NCI-H748 (cell line): ENCODE data around the gene LDHAL6A.
A peak's percentile ranks its signal among the peaks of the same experiment; 100 is the strongest.

Source experiments
- DNase-seq: peaks from one replicate; lab custom pipeline; 2025; ENCODE audit not compliant: unreplicated experiment; lab: John Stamatoyannopoulos, UW

LDHAL6A gene

DNA sequence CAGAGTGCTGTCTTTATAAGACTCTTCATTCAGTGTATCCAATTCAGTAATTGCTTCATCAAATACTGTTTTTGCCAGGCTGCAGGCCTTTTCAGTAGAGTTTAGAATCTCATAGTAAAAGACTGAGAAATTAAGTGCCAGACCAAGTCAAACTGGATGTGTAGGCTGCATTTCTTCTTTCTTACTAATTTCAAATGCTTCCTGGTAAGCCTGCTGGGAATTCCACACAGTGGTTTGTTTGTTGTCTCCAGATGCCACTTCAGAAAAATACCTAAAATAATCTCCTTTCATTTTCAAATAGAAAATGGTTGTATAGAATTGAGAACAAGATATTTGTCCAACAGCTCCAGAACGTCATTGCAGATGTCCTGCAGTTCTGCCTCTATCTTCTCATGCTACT, 34.7 kb downstream of the LDHAL6A start:
- DNase-seq, result no peak

DNA sequence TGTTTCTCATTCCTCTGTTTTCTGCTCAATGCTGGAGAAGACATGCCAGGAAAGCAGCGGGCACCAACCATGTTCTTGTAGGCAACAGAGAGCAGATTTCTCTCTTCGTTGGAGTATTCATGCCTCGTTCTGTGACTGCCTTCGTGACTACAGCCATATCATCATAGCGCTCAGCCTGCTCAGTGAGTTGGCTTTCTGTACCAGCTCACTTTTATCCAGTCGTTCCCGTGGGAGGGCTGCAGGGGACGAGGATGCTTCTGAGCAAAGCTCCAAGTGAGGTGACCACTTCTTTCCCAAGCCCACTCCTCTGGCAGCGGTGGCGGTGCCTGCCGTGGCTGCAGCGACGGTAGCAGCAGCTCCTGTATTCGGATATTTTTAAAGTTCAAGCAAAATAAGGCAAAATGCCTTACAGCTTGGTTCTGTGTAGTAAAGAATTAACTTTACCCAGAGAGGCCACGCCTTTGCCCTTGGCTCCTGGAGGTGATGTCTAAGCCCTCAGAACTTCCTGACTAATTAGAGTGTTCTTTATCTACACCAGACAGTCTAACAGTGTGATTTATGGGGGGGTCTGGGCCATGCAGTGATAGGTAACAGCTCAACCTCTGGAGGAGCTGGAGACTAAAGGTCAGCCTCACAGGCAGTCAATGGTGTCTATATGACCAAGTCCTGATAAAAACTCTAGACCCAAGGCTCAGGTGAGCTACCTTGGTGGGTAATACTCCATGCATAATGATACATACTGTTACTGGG, 35.3 kb downstream of the LDHAL6A start:
- DNase-seq, result no peak

DNA sequence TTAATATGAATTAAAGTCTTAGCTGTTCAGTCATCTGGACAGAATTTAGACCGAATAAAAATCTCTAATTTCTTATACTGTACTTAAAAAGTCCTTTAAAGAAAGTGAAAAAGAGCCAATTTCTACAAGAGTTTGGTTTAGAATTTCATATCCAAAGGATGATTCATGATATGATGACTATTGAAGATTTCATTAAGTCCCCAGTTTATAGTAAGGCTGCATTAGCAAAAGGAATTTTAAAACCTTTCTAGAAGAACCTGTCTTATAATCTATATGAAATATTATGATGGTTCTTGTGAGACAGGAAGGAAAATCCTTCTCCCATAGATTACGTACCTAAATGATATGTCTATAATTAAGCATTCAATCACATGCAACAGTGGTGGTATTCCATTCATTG, 36.3 kb downstream of the LDHAL6A start:
- no peak for DNase-seq

DNA sequence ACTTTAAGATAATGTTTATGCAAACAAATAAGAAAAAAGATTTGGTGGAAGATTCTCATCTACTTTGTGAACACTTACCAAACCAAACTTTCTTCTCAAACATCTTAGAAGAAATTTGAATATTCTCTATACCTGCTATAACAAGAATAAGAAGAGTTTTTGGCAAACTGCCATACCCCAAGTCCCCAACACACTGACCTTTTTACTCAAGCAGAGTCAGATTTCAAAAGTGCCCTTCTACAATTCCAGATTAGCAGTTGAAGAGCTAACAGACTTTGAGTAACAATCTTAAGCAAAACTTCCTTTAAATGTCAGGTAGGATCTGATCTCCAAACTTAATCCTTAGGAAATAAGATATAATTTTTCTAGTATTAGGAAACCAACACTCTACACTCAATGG, 37.2 kb downstream of the LDHAL6A start:
- no peak for DNase-seq

DNA sequence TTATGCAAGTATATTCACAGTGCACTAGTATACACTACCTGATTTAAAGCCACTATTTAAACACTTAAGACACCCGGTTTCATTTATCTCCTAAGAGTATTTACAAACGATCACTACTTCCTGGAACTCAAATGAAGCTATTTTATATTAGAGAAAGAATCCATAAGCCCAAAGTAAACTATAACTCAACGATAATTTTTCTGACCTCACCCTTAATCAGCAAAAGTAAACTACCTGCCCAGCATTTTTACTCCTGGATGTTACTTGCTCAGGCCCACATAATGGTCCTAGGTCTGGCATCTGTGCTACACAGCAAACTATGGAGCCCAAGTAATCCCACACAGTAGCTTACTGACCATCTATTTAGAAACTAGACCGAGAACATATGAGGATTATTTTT, 37.7 kb downstream of the LDHAL6A start:
- DNase-seq, result no peak

DNA sequence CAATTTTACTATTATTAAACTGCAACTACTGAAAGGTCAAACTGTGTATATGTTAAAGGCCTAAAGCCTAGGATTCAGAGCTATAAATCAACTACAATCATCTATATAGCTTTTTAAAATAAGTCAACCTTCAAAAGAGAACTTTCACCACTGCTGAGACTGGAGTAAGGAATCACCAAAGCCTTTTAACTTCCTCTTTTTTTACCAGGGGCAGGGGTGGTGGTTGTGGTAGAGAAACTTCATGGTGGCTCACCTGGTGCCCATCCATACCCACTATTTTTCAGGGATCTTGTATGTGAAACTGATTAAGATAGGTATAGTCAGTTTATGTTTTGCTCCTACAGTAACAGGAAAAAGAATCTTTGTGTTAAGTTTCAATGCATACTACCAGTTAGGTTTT, 39.6 kb downstream of the LDHAL6A start:
- DNase-seq, result no peak

DNA sequence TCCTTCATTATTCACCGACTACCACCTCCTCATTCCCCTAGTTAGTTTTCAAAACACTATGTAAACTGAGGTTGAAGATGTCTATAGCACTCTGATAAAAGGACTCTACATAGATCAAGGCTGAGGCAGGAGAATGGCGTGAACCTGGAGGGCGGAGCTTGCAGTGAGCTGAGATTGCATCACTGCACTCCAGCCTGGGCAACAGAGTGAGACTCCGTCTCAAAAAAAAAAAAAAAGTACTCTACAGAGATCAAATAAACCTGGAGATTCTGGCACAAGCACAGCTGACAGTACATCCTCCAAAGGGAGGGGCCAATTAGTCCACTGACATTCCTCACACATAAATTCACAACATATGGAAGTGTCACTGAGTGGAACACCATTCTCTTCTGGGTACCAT, 40.0 kb downstream of the LDHAL6A start:
- DNase-seq, result no peak

DNA sequence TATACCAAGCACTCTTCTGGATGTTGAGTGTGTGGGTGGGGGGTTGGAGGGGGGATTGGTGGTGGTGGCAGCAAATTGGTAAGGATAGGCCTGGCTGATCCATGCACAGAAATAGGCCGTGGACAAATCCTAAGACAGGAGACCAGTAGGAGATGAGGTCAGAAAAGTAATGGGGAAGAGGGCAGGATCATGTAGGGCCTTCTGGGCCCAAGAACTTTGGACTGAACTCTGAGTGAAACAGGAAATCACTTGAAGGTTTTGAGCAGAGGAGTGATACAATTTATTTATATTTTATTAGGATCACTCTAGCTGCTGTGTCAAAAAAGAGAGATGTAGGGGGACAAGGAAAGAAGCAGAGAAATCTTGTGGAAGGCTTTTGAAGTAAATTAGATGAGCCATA, 42.4 kb downstream of the LDHAL6A start:
- DNase-seq, result no peak

DNA sequence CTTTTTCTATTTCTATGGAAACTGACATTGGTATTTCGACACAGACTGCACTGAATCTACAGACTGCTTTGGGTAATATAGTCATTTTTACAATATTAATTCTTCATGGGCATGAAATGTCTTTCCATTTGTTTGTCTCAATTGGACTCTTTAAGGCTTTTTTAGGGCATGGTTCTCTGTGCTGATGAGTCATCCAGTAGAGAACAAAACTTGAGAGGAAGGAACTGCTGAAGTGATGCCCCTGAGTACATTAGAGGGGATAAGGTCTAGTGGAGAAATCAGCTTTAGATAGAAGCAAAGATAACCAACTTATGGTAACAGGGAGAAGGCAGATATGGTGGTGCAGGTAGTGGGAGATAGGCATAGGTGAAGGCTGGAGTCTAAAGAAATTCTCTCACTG, 46.0 kb downstream of the LDHAL6A start:
- no peak for DNase-seq

DNA sequence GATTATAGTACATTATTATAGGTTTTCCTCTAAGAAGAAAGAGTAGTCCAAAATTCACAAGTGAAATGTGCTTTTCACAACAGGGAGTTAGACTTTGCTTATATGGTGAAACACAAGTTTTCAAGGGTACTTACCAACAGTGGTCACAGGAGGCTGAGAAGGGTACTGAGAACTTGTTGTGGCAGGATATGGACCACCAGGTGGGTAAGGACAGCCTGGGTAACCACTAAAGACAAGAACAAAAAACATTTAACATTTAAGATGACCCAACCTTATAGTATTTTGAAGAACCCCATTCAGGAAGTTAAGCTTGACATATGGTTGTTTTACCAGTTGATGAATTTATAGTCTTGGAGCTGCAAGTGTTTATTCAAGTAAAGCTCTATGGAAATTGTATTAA, 46.7 kb downstream of the LDHAL6A start:
- DNase-seq, result no peak

DNA sequence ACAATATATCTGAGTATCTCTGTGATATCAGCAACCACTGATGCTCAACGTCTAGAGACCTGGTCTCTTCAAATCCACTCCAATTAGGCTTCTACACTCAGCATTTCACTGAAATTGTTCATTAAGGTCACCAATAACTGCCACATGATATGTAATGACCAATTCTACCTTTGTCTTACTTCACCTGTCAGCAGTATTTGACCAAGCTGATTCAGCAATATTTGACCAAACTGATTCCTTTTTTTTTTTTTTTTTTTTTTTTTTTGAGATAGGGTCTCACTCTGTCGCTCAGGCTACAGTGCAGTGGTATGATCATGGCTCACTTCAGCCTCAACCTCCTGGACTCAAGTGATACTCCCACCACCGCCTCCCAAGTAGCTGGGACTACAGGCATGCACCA, 65.5 kb downstream of the LDHAL6A start:
- no peak for DNase-seq

DNA sequence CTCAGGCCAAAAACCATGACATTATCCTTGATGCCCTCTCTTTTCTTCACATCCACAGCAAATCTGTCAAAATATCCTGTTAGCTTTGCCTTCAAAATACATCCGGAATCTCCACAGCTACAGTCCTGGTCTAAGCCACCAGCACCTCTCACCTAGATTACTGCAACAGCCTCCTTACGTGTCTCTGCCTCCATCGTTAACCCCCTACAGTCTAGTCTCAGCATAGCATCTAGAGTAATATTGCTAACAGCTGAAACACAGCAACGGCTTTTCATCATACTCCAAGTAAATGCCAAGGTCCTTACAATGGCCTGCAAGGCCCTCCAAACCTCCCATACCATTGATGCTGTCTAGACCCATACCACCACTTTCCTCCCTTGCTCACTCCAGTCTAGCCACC, 66.7 kb downstream of the LDHAL6A start:
- DNase-seq, result no peak

DNA sequence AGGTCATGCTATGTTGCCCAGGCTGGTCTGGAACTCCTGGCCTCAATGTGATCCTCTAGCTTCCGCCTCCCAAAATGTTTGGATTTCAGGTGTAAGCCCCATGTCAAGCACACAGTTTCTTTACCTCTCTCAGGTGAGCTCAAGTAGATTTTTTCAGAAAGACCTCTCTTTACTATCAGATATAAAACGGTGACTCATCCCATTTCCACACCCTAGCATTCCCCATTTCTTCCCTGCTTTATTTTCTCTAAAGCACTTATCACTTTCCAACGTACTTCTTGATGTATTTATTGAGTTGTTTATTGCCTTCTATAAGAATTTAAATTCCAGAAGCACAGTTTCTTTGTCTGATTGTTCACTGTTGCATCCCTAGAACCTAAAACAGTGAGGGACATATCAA, 67.4 kb downstream of the LDHAL6A start:
- no peak for DNase-seq

DNA sequence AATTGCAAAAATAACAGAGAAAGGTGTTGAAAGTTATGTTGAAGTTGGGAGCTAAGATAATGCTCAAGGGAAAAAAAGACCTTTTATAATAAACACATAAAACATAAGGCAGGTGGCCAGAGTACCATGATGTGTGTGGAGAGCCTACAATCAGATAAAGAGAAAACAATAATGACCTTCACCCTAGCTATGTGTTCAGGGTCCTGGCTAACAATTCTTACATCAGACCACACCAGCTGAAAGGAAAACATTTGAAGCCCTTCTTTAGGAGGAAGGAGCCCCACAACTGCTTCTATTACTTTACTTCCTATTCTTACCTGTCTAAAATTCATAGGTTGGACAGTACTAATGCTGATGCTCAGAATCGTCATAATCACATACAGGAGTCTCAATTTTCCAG, 68.6 kb downstream of the LDHAL6A start:
- no peak for DNase-seq

DNA sequence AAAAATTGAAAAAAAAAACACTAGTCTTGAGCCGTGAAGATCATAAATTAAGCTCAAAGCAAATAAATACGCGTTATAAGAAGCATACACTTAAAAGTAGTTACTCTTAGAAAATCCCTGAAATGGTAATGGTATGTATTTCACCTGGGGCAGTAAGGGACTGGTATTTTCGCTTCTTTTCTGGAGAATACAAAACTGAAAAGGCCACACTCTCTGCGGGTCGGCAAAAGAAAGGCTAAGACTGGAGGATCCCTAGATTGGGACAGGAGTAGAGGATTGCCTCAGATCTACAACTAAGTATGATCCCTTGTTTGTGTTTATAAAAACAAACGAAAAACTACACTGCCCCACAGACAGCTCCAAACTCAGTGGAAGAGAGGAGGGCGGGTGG, 70.5 kb downstream of the LDHAL6A start:
- no peak for DNase-seq

DNA sequence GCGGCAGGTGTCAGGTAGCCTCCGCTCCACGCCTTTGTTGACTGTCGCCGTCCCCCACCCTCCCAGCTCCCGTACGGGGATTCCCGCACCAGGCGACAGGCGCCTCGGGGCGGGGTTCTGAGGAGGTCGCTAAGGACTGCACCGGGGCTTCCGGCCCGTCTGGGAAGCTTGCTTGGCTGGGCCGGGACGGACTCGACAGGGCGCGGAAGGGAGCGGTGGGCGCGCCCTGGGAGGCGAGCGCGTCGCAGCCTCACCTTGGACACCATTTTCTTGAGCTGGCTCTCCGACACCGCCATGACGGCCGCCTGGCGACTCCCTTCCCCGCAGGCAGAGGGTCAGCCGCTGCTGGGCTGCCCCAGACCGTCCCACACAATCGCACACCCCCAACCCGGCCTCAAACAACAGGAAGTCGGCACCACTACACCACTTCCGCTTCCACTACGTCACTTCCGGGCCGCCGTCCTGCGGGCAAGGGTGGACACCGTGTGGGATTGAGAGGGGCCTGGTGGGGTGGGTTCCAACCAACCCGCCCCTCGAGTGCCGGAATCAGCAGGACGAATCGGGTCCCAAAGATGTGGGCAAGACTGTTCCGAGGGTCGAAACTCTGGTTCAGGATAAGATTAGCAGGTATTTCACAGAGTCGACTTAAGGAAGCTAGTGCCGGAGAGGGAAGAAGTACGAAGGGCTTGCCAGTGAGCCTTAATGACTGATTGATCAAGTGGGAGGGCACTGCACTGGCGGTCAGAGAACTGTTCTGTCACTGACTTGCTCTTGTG, 71.1 kb downstream of the LDHAL6A start, which contains the start of gene TSG101:
Gene TSG101 (minus strand): TSS at position 422 of the 776 bp plus-strand sequence. CDS start 126 bp downstream, at position 296.
- peak; percentile 94 for DNase-seq

DNA sequence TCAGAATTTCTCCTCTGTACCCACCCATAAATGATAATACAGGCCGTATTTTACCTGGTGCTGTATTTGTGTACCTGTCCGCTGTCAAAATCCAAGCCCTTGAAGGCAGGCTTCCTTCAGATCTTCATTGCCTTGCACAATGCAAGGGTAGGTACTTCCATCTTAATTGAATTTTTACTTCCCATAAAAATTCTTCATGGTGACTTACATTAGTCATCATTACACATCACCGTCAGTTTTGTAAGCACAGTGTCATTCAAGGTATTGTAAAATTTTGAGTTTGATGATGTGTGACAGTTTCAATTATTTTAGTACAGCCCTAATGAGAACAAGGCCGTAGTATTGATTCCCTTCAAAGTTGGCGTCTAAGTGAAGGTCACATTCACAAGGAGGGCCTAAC, 71.9 kb downstream of the LDHAL6A start:
- no peak for DNase-seq
